Measurements from ENCODE around the gene ELOF1. TPM values are rescaled to one million over a fixed set of nuclear protein-coding genes. Genes with fewer than 3 reads are reported as not detected.

The ELOF1 gene
- total and polyA plus RNA-seq, 9 donors = 30.4 to 57.4 (median 49.2) TPM

DNA sequence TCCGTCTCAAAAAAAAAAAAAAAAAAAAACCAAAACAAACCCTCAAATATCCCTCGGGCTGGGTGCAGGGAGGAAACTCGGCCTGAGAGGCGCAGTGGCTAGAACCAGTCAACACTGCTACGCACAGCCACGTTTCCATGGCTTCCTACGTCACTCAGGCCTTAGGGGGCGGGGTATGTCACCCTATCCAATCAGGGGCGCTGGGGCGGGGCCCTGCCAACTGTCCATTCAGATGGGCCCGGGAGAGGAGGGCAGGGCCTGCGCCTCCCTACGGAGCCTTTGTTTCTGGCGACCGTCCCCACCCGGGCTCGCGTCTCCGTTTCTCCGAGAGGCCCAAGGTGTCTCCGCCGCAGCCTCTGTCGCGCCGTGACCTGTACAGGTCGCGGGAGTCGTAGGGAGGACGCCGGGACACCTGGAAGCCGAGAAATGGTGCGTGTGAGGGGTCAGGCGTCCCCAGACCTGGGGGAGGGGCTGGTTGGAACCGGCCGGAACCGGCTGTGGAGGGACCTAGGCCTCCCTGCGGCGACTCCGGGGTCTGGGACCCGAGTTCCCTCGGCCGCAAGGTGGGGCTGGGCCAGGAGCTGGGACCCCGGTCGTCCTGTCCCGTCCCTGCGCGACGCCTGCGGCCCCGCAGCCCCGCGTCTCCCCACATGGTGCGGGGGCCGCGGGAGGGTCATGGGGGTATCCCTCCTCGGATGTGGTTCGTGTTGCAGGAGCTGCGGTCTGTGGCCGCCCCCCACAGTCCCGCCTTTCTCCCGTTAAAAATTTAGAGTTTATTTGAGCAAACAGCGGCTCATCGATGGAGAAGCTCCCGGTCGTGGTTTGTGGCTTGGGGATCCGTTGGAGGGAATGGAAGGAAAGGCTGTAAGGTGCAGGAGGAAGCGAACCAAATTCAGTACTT is 38.4 kb upstream of the ELOF1 start, which contains the start of gene ZNF627:
Gene ZNF627, plus strand, starts transcription at position 282 of the 901 bp plus-strand sequence. Its CDS starts 145 bp downstream, at position 427.
- Histone ChIP-seq H3K27me3 (no peaks in the 10 kb centered on the region), H3K9me3 (no peaks in the 10 kb centered on the region), H3K4me3 (peak within 1 kb of the TSS; percentile 99), H3K36me3 (no peaks in the 10 kb centered on the region), H3K4me1 (ENCODE audit: insufficient read depth) (peaks cover 4% of the 10 kb centered on the region), H3K27ac (peak within 1 kb of the TSS; percentile 34 to 84)
- peak; percentile 99 to 100 (median 99) for DNase-seq
- 0 to 1% (median 0%) methylated on average over 39 to 67 of the region's 67 CpGs for WGBS, 3 donors
- TF ChIP-seq EP300 (IDR thresholded peaks at IDR 0.05) = no peak
- TF ChIP-seq POLR2A (IDR thresholded peaks at IDR 0.05) = peak; percentile 95
- TF ChIP-seq, protein P1, sequence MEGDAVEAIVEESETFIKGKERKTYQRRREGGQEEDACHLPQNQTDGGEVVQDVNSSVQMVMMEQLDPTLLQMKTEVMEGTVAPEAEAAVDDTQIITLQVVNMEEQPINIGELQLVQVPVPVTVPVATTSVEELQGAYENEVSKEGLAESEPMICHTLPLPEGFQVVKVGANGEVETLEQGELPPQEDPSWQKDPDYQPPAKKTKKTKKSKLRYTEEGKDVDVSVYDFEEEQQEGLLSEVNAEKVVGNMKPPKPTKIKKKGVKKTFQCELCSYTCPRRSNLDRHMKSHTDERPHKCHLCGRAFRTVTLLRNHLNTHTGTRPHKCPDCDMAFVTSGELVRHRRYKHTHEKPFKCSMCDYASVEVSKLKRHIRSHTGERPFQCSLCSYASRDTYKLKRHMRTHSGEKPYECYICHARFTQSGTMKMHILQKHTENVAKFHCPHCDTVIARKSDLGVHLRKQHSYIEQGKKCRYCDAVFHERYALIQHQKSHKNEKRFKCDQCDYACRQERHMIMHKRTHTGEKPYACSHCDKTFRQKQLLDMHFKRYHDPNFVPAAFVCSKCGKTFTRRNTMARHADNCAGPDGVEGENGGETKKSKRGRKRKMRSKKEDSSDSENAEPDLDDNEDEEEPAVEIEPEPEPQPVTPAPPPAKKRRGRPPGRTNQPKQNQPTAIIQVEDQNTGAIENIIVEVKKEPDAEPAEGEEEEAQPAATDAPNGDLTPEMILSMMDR (IDR thresholded peaks at IDR 0.05) = peak in 2 of 3 donors; percentile 34 to 54
- intact Hi-C loops (cut with DNase I) = no loop called here

DNA sequence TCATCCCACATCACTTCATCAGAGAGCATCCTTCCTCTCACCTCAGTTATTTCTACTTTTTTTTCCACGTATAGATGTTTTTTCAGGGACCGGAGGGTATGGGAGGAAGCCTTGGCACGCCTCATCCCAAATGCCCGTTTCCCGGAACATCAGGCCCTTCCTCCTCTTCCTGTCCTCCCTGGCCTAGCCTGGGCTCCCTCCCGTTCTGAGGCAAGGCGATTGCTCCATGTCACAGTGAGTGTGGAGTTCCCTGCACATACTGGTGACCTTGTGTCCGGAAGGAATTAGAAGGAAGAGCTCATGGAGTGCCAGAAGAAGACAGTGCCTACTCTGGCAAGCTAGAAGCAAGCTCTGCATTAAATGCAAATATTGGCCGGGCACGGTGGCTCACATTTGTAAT is 37.1 kb upstream of the ELOF1 start:
- no peaks in the 10 kb centered on the region for H3K36me3 ChIP-seq
- peak overlapping the region in 1 of 2 donors; percentile 20 for H3K27ac ChIP-seq
- DNase-seq = peak in 1 of 5 donors; percentile 37
- no peak overlapping the region for H3K4me3 ChIP-seq
- WGBS, 3 donors = 88 to 93% (median 92%) methylated on average over 10 of the region's 10 CpGs
- intact Hi-C loops (cut with DNase I) = no loop called here
- H3K9me3 ChIP-seq = no peaks in the 10 kb centered on the region
- peaks cover 3% of the 10 kb centered on the region for H3K4me1 ChIP-seq (ENCODE audit: insufficient read depth)
- no peaks in the 10 kb centered on the region for H3K27me3 ChIP-seq
- TF ChIP-seq, protein P1 (IDR thresholded peaks at IDR 0.05) = no peak
- no peak for TF ChIP-seq EP300 (IDR thresholded peaks at IDR 0.05)
- TF ChIP-seq POLR2A (IDR thresholded peaks at IDR 0.05) = no peak

DNA sequence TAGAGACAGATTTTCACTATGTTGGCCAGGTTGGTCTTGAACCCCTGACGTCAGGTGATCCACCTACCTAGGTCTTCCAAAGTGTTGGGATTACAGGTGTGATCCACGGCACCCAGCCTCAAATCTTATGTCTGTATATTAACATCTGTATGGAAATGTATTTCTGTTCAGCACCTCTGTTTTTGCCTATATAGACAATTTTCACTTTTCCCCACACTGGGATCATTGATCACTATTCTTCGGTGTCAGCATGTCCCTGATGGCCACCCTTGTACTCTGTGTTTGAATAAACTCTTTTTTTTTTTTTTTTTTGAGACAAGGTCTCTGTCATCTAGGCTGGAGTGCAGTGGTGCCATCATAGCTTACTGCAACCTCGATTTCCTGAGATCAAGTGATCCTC is 35.1 kb upstream of the ELOF1 start:
- 80 to 82% (median 82%) methylated on average over 4 of the region's 4 CpGs for WGBS, 3 donors
- peaks cover 2% of the 10 kb centered on the region for H3K4me1 ChIP-seq (ENCODE audit: insufficient read depth)
- intact Hi-C loops (cut with DNase I) = no loop called here
- no peak for TF ChIP-seq EP300 (IDR thresholded peaks at IDR 0.05)
- TF ChIP-seq, protein P1 (IDR thresholded peaks at IDR 0.05) = no peak
- TF ChIP-seq POLR2A (IDR thresholded peaks at IDR 0.05) = no peak
- H3K4me3 ChIP-seq = no peak overlapping the region
- no peak overlapping the region for H3K27ac ChIP-seq
- DNase-seq = no peak
- no peaks in the 10 kb centered on the region for H3K9me3 ChIP-seq
- no peaks in the 10 kb centered on the region for H3K36me3 ChIP-seq
- no peaks in the 10 kb centered on the region for H3K27me3 ChIP-seq

DNA sequence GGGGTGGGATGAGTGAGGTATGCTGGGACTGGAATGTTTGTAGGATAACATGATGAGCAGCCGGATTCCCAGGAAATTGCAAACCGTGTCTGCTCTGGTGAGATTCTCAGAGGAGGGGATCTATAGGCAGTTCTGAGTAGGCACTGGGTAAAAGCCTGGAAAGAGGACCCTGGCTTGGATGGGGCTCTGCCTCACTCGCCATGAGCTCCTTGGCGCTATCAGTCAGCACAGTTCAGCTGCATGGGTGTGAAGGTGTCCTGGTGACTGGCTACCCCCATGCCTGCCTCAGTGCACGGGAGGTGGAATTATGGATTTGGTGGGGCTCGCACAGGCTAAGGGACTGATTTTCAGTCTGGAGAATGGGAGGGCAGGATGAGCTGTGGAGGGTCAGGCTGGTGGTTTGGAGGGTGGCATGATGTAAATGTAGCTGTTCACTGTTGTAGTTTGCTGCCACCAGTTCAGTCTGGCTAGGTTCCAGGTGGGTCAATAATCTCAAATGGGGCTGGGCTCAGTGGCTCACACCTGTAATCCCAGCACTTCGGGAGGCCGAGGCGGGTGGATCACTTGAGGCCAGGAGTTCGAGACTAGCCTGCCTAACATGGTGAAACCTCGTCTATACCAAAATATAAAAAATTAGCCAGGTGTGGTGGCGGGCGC is 29.1 kb upstream of the ELOF1 start:
- intact Hi-C loops (cut with DNase I) = loop anchor here in 3 of 4 donors (5.0 to 10.0 kb wide), 3 partner anchors 91 to 293 kb away; partner anchors contain the start of gene TSPAN16 (in 1 of the 3)
- no peak overlapping the region for H3K4me3 ChIP-seq
- H3K36me3 ChIP-seq = no peaks in the 10 kb centered on the region
- no peaks in the 10 kb centered on the region for H3K9me3 ChIP-seq
- H3K27ac ChIP-seq = no peak overlapping the region
- H3K4me1 ChIP-seq (ENCODE audit: insufficient read depth) = no peaks in the 10 kb centered on the region
- no peaks in the 10 kb centered on the region for H3K27me3 ChIP-seq
- DNase-seq = no peak
- TF ChIP-seq, protein P1 (IDR thresholded peaks at IDR 0.05) = no peak
- TF ChIP-seq POLR2A (IDR thresholded peaks at IDR 0.05) (no peak), EP300 (IDR thresholded peaks at IDR 0.05) (no peak)
- WGBS, 3 donors = 61 to 73% (median 62%) methylated on average over 13 of the region's 13 CpGs

Measured in ovary (tissue), 9 donors.